Activated T-cell treated with anti-CD3 and anti-CD28 coated beads, Interleukin-2, amount 50 U/mL, for 48 hours (primary cell): ENCODE measurements around the gene FBXO8.
"Not testable (repeated sequence)": the region's sequence is repeated elsewhere in the genome, so short reads cannot be mapped to it uniquely, and the experiment has no call there.

Experiments used
- DNase-seq, 2 experiments: peaks; one replicate each; pipeline ENCODE4 v3.0.0-alpha.2; 2020

The FBXO8 gene

GRCh38 chr4:174282836-174283506, 496 bp downstream of the FBXO8 start:
- DNase-seq: peak; percentile 78 to 79

DNA sequence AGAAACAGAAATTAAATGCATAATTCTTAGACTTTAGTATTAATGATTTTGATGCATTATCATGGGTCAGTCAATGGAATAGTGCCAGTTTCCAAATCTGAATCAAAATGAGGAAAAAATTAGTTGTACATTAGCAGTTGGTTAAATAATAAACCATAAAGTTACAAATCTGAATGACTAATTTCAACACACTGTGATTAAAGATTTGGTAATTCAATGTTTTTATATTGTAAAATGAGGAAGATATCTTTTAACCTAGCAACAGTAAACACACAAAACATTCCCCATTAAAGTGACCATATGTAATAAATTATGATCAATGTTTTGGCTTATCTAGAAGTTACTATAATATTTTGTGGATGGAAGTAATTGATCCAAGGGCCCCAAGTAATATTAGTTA, 1.6 kb downstream of the FBXO8 start:
- DNase-seq: no peak

- DNase-seq: no peak
These were observed 2.2 kb downstream of the FBXO8 start for GRCh38 chr4:174281182-174281737.

- DNase-seq: no peak
These were observed 3.9 kb downstream of the FBXO8 start for GRCh38 chr4:174279433-174280155.

DNA sequence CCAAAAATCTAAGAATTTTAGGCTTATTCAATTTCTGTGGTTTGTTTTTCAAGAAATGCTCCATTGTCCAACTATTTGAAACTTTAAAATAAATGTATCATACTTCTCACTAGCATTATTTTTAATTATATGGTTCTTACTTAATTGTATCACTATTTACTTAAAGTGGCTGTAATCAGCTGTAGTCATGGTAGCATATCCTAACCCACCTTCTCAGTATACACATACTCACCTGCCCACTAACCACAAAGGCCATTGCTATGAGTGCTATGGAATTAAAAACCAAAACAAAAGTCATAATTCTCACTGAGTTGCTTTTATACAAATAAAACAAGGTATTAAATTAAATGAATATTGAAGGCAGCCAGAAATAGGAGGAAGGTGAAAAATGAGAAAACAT, 5.0 kb downstream of the FBXO8 start:
- no peak for DNase-seq

DNA sequence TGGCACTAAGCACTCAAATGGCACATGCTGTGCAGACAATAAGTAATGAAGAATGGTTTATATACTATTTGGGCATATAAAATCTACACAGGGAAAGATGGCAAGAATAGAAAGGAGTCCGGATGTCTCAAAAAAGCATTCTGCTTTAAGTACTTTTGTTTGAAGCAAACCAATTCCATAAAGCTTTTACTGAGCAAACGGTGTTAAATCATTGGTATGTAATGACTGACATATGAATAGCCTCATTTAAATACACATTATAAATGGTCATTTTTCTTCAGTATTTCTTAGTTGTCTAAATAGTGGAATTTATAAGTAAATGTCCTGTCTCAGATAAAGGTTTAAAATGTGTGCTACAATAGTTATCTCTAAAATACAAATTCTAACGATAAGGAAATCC, 6.0 kb downstream of the FBXO8 start:
- no peak for DNase-seq

GRCh38 chr4:174275101-174275500, 8.4 kb downstream of the FBXO8 start:
- DNase-seq: no peak

DNA sequence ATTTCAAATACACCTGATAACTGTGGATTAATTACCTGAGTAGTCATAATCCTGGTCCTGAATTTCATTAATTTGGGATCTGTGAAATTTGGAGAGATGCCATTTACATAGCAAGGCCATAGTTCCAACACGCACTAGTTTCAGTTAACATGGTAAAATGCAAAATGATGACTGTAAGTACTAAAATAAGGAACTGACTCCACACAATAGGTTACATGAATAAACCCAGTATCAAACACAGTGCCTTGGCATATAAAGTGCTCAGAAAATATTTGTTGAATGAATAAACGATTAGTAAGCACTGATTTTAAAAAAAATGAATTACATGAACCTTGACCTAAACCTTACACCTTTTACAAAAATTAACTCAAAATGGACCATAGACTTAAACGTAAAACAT, 9.0 kb downstream of the FBXO8 start:
- DNase-seq: no peak

GRCh38 chr4:174273930-174274329, 9.5 kb downstream of the FBXO8 start:
- no peak for DNase-seq

- DNase-seq: no peak
These were observed 17.1 kb downstream of the FBXO8 start for GRCh38 chr4:174266416-174266815.

- DNase-seq: no peak
These were observed 17.6 kb downstream of the FBXO8 start for GRCh38 chr4:174265916-174266315.

- no peak for DNase-seq
These were observed 20.1 kb downstream of the FBXO8 start for GRCh38 chr4:174263445-174263736.

GRCh38 chr4:174262624-174263444, 20.6 kb downstream of the FBXO8 start:
- no peak for DNase-seq

GRCh38 chr4:174261432-174261831, 22.0 kb downstream of the FBXO8 start:
- DNase-seq: not testable (repeated sequence)

DNA sequence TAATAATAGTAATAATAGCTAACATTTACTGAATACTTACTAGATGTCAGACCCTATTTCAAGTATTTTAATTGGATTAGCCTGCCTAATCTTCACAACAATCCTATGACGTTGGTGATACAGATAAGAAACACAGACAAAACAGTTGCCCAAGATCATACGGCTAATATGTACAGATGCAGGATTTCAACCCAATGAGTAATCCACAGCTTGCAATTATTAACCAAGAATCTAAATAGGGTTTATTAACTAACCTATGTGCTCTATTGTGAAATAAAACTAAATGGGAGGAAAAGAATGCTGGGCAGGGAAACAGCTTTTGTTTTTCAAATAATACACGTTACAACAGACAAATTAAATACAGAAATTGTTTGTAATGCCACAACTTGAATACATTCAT, 23.4 kb downstream of the FBXO8 start:
- no peak for DNase-seq

DNA sequence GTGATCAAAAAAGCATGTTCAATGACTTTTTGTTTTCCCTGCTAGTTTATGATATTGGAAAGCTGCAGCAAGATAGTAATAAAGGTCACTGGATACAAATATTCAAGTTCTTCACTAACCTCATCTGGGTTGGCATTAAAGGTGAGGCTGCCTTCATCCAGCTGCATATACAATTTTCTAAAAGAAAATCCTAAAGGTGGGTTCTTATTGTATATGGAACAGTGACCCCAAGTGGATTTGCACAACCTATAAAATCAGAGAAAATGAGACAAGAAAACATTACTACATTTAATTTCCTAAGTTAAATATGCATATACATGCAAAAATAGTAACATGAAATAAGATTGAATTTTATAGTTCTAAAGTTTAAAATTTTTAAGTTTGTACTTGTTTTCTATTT, 23.9 kb downstream of the FBXO8 start:
- DNase-seq: no peak

GRCh38 chr4:174256277-174256713, 27.2 kb downstream of the FBXO8 start:
- no peak for DNase-seq

DNA sequence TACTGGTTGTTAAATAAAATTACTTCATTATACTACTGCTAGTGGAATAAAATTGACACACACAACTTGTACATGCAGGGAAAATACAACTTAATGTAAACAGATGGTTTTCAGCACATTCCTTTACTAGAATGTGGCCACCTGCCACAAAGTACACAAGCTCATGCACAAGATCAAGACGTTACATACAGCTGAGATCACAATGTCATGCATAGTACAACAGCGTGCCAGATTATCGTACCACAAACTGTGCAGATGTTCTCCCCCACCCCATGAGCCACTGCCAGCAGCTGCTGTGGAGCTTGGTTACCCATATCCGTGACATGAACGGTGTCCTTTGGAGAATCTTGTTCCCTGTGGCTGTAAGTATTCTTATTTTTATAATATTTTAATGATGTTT, 27.7 kb downstream of the FBXO8 start:
- DNase-seq: no peak

- no peak for DNase-seq
These were observed 28.1 kb downstream of the FBXO8 start for GRCh38 chr4:174255374-174255773.

- DNase-seq: no peak
These were observed 28.9 kb downstream of the FBXO8 start for GRCh38 chr4:174254613-174255012.

- DNase-seq: no peak
These were observed 31.1 kb downstream of the FBXO8 start for GRCh38 chr4:174252412-174252811.

GRCh38 chr4:174248407-174248806, 35.1 kb downstream of the FBXO8 start:
- DNase-seq: no peak

GRCh38 chr4:174245714-174246113, 37.8 kb downstream of the FBXO8 start:
- no peak for DNase-seq

- no peak for DNase-seq
These were observed 39.0 kb downstream of the FBXO8 start for GRCh38 chr4:174244441-174244840.
